ENCODE results near the gene ARHGEF37. TPM values are rescaled to one million over a fixed set of nuclear protein-coding genes. Genes with fewer than 3 reads are reported as not detected.

Gene ARHGEF37
- total RNA-seq, 5 donors from 2014 or later (not counting 1 experiment from before 2014, with no cell fraction given), result 0.07 to 1.0 (median 0.59) TPM; not detected in 1

- H3K36me3 Mint-ChIP-seq, result no peaks in the 10 kb centered on the region
- H3K9me3 ChIP-seq, result no peaks in the 10 kb centered on the region
- H3K4me3 ChIP-seq (ENCODE audit: control insufficient read depth in 1 of 2, extremely low read depth in 1 of 2, low read length in 1 of 2), result no peak overlapping the region
- POLR2A ChIA-PET, result no interaction called here
- WGBS (ENCODE audit: insufficient coverage), result no CpG with 5 or more reads among the region's 4 CpGs
- DNase-seq (no peak), ATAC-seq (replicated peaks in 1 of 4) (no peak)
- no peak overlapping the region for H3K4me3 Mint-ChIP-seq
- CTCF ChIA-PET, result no interaction called here
- H3K36me3 ChIP-seq (ENCODE audit: control insufficient read depth in 2 of 2, extremely low read depth in 1 of 2, insufficient read depth in 1 of 2, low read length in 1 of 2), result no peaks in the 10 kb centered on the region
- H3K9me3 Mint-ChIP-seq, result no peaks in the 10 kb centered on the region
- H3K27ac ChIP-seq (ENCODE audit: low read length), result no peak overlapping the region
- peaks cover 0 to 7% (median 0%) of the 10 kb centered on the region in 3 donors for H3K4me1 Mint-ChIP-seq
- peaks cover 0 to 5% of the 10 kb centered on the region in 2 donors for H3K27me3 Mint-ChIP-seq
- no peaks in the 10 kb centered on the region for H3K27me3 ChIP-seq (replicated peaks in 1 of 2; ENCODE audit: control insufficient read depth in 2 of 2, extremely low read depth in 1 of 2, insufficient read depth in 2 of 2, low read length in 1 of 2)
- H3K27ac Mint-ChIP-seq, result no peak overlapping the region
- H3K4me1 ChIP-seq (ENCODE audit: control insufficient read depth in 1 of 2, extremely low read depth in 1 of 2, insufficient read depth in 2 of 2, low read length in 2 of 2), result no peaks in the 10 kb centered on the region
Observed at GRCh38 chr5:149599375-149599774, 18.1 kb downstream of the ARHGEF37 start.

- Mint-ChIP-seq H3K27ac (no peak overlapping the region), H3K9me3 (no peaks in the 10 kb centered on the region), H3K36me3 (no peaks in the 10 kb centered on the region), H3K4me1 (peaks cover 2 to 10% (median 5%) of the 10 kb centered on the region in 3 donors), H3K27me3 (peaks cover 0 to 4% of the 10 kb centered on the region in 2 donors), H3K4me3 (no peak overlapping the region)
- Histone ChIP-seq H3K9me3 (no peaks in the 10 kb centered on the region), H3K27me3 (replicated peaks in 1 of 2; ENCODE audit: control insufficient read depth in 2 of 2, extremely low read depth in 1 of 2, insufficient read depth in 2 of 2, low read length in 1 of 2) (no peaks in the 10 kb centered on the region), H3K4me1 (ENCODE audit: control insufficient read depth in 1 of 2, extremely low read depth in 1 of 2, insufficient read depth in 2 of 2, low read length in 2 of 2) (peaks cover 0 to 4% of the 10 kb centered on the region in 2 experiments), H3K27ac (ENCODE audit: low read length) (no peak overlapping the region), H3K4me3 (ENCODE audit: control insufficient read depth in 1 of 2, extremely low read depth in 1 of 2, low read length in 1 of 2) (no peak overlapping the region), H3K36me3 (ENCODE audit: control insufficient read depth in 2 of 2, extremely low read depth in 1 of 2, insufficient read depth in 1 of 2, low read length in 1 of 2) (no peaks in the 10 kb centered on the region)
- WGBS (ENCODE audit: insufficient coverage), result 100% methylated on average over 2 of the region's 3 CpGs
- no peak for ATAC-seq (replicated peaks in 1 of 4)
- CTCF ChIA-PET, result interaction anchor here in 1 of 2 donors (0.8 kb wide), 1 partner anchor 36 kb away, joined by 3 read pairs; no protein-coding TSS in a partner anchor
- DNase-seq, result no peak
- POLR2A ChIA-PET, result no interaction called here
Observed at GRCh38 chr5:149600932-149601331, 19.6 kb downstream of the ARHGEF37 start.

- H3K36me3 ChIP-seq (ENCODE audit: control insufficient read depth in 2 of 2, extremely low read depth in 1 of 2, insufficient read depth in 1 of 2, low read length in 1 of 2), result no peaks in the 10 kb centered on the region
- ATAC-seq (replicated peaks in 1 of 4) (no peak), DNase-seq (no peak)
- H3K27ac ChIP-seq (ENCODE audit: low read length), result no peak overlapping the region
- 100% methylated on average over 3 of the region's 4 CpGs for WGBS (ENCODE audit: insufficient coverage)
- H3K4me1 Mint-ChIP-seq, result peaks cover 11 to 17% (median 12%) of the 10 kb centered on the region in 3 donors
- no peaks in the 10 kb centered on the region for H3K36me3 Mint-ChIP-seq
- H3K27me3 ChIP-seq (replicated peaks in 1 of 2; ENCODE audit: control insufficient read depth in 2 of 2, extremely low read depth in 1 of 2, insufficient read depth in 2 of 2, low read length in 1 of 2), result no peaks in the 10 kb centered on the region
- no peak overlapping the region for H3K4me3 Mint-ChIP-seq
- no peak overlapping the region for H3K27ac Mint-ChIP-seq
- peaks cover 0 to 18% of the 10 kb centered on the region in 2 experiments for H3K4me1 ChIP-seq (ENCODE audit: control insufficient read depth in 1 of 2, extremely low read depth in 1 of 2, insufficient read depth in 2 of 2, low read length in 2 of 2)
- H3K27me3 Mint-ChIP-seq, result no peaks in the 10 kb centered on the region
- CTCF ChIA-PET, result no interaction called here
- H3K9me3 Mint-ChIP-seq, result no peaks in the 10 kb centered on the region
- H3K9me3 ChIP-seq, result no peaks in the 10 kb centered on the region
- POLR2A ChIA-PET, result no interaction called here
- no peak overlapping the region for H3K4me3 ChIP-seq (ENCODE audit: control insufficient read depth in 1 of 2, extremely low read depth in 1 of 2, low read length in 1 of 2)
Observed at GRCh38 chr5:149603210-149603609, 21.9 kb downstream of the ARHGEF37 start.

GRCh38 chr5:149603920-149604319, 22.6 kb downstream of the ARHGEF37 start:
- Histone ChIP-seq H3K4me3 (ENCODE audit: control insufficient read depth in 1 of 2, extremely low read depth in 1 of 2, low read length in 1 of 2) (no peak overlapping the region), H3K4me1 (ENCODE audit: control insufficient read depth in 1 of 2, extremely low read depth in 1 of 2, insufficient read depth in 2 of 2, low read length in 2 of 2) (peaks cover 0 to 18% of the 10 kb centered on the region in 2 experiments), H3K9me3 (no peaks in the 10 kb centered on the region), H3K36me3 (ENCODE audit: control insufficient read depth in 2 of 2, extremely low read depth in 1 of 2, insufficient read depth in 1 of 2, low read length in 1 of 2) (no peaks in the 10 kb centered on the region), H3K27me3 (replicated peaks in 1 of 2; ENCODE audit: control insufficient read depth in 2 of 2, extremely low read depth in 1 of 2, insufficient read depth in 2 of 2, low read length in 1 of 2) (no peaks in the 10 kb centered on the region), H3K27ac (ENCODE audit: low read length) (no peak overlapping the region)
- Mint-ChIP-seq H3K4me1 (peaks cover 11 to 17% (median 12%) of the 10 kb centered on the region in 3 donors), H3K27me3 (no peaks in the 10 kb centered on the region), H3K27ac (no peak overlapping the region), H3K36me3 (no peaks in the 10 kb centered on the region), H3K9me3 (no peaks in the 10 kb centered on the region), H3K4me3 (no peak overlapping the region)
- POLR2A ChIA-PET, result no interaction called here
- DNase-seq, result no peak
- CTCF ChIA-PET, result no interaction called here
- no peak for ATAC-seq (replicated peaks in 1 of 4)
- WGBS (ENCODE audit: insufficient coverage), result no CpG with 5 or more reads among the region's 2 CpGs

- H3K4me3 ChIP-seq (ENCODE audit: control insufficient read depth in 1 of 2, extremely low read depth in 1 of 2, low read length in 1 of 2), result no peak overlapping the region
- Mint-ChIP-seq H3K4me1 (peaks cover 11 to 17% (median 12%) of the 10 kb centered on the region in 3 donors), H3K27me3 (no peaks in the 10 kb centered on the region), H3K36me3 (no peaks in the 10 kb centered on the region), H3K9me3 (no peaks in the 10 kb centered on the region), H3K4me3 (no peak overlapping the region), H3K27ac (no peak overlapping the region)
- no peak overlapping the region for H3K27ac ChIP-seq (ENCODE audit: low read length)
- no peaks in the 10 kb centered on the region for H3K27me3 ChIP-seq (replicated peaks in 1 of 2; ENCODE audit: control insufficient read depth in 2 of 2, extremely low read depth in 1 of 2, insufficient read depth in 2 of 2, low read length in 1 of 2)
- H3K36me3 ChIP-seq (ENCODE audit: control insufficient read depth in 2 of 2, extremely low read depth in 1 of 2, insufficient read depth in 1 of 2, low read length in 1 of 2), result no peaks in the 10 kb centered on the region
- POLR2A ChIA-PET, result interaction anchor here in 1 of 2 donors (0.7 kb wide), 1 partner anchor 14 kb away, joined by 6 read pairs; no protein-coding TSS in a partner anchor
- ATAC-seq (replicated peaks in 1 of 4) (no peak), DNase-seq (no peak)
- CTCF ChIA-PET, result no interaction called here
- peaks cover 0 to 18% of the 10 kb centered on the region in 2 experiments for H3K4me1 ChIP-seq (ENCODE audit: control insufficient read depth in 1 of 2, extremely low read depth in 1 of 2, insufficient read depth in 2 of 2, low read length in 2 of 2)
- H3K9me3 ChIP-seq, result no peaks in the 10 kb centered on the region
- WGBS (ENCODE audit: insufficient coverage), result 100% methylated on average over 1 of the region's 1 CpG
Observed at GRCh38 chr5:149604321-149604720, 23.0 kb downstream of the ARHGEF37 start.

- WGBS (ENCODE audit: insufficient coverage), result 100% methylated on average over 2 of the region's 5 CpGs
- Histone ChIP-seq H3K4me3 (ENCODE audit: control insufficient read depth in 1 of 2, extremely low read depth in 1 of 2, low read length in 1 of 2) (no peak overlapping the region), H3K4me1 (ENCODE audit: control insufficient read depth in 1 of 2, extremely low read depth in 1 of 2, insufficient read depth in 2 of 2, low read length in 2 of 2) (peaks cover 0 to 18% of the 10 kb centered on the region in 2 experiments), H3K27ac (ENCODE audit: low read length) (no peak overlapping the region), H3K27me3 (replicated peaks in 1 of 2; ENCODE audit: control insufficient read depth in 2 of 2, extremely low read depth in 1 of 2, insufficient read depth in 2 of 2, low read length in 1 of 2) (no peaks in the 10 kb centered on the region), H3K36me3 (ENCODE audit: control insufficient read depth in 2 of 2, extremely low read depth in 1 of 2, insufficient read depth in 1 of 2, low read length in 1 of 2) (peaks cover 0 to 2% of the 10 kb centered on the region in 2 donors), H3K9me3 (no peaks in the 10 kb centered on the region)
- no peaks in the 10 kb centered on the region for H3K36me3 Mint-ChIP-seq
- no peak overlapping the region for H3K27ac Mint-ChIP-seq
- DNase-seq, result no peak
- H3K27me3 Mint-ChIP-seq, result no peaks in the 10 kb centered on the region
- ATAC-seq (replicated peaks in 1 of 4), result no peak
- H3K9me3 Mint-ChIP-seq, result peaks cover 0 to 5% (median 0%) of the 10 kb centered on the region in 3 donors
- POLR2A ChIA-PET, result interaction anchor here in 1 of 2 donors (0.6 kb wide), 1 partner anchor 1265 kb away, joined by 6 read pairs; no protein-coding TSS in a partner anchor
- CTCF ChIA-PET, result interaction anchor here (0.6 to 1.1 kb wide), 3 partner anchors 13 to 331 kb away, joined by 3 to 4 read pairs (median 3); no protein-coding TSS in a partner anchor
- H3K4me3 Mint-ChIP-seq, result no peak overlapping the region
- peaks cover 11 to 17% (median 12%) of the 10 kb centered on the region in 3 donors for H3K4me1 Mint-ChIP-seq
Observed at GRCh38 chr5:149605354-149605997, 24.2 kb downstream of the ARHGEF37 start.
